ENCODE measurements around the gene ST3GAL3.

- TF ChIP-seq EZH2 (IDR thresholded peaks at IDR 0.05) (no peak), POLR2AphosphoS5 (IDR thresholded peaks at IDR 0.05; ENCODE audit: borderline replicate concordance, low read depth, low read length) (no peak), FOXP2 (optimal IDR thresholded peaks at IDR 0.05; ENCODE audit: control extremely low read depth, extremely low read length, insufficient read depth) (no peak)
Measured at GRCh38 chr1:43908858-43909257, 201.5 kb downstream of the ST3GAL3 start.
